Brain microvascular endothelial cell (primary cell): Measurements from ENCODE around the gene NCKAP5L.

Experiments
- DNase-seq: peaks from one replicate; pipeline ENCODE4 v3.0.0-alpha.2; 2020
- H3K27ac ChIP-seq: fragments of 250-450 bp; sonication (Bioruptor Pico); 2 replicates; pipeline ENCODE4 v1.5.1; 2020; ENCODE audit warnings: mild to moderate bottlenecking, moderate library complexity
- H3K27me3 ChIP-seq: fragments of 250-450 bp; sonication (Bioruptor Pico); replicated peaks from 2 replicates; pipeline ENCODE4 v1.5.1; 2020; ENCODE audit warnings: mild to moderate bottlenecking
- H3K36me3 ChIP-seq: fragments of 250-450 bp; sonication (Bioruptor Pico); replicated peaks from 2 replicates; pipeline ENCODE4 v1.5.1; 2020; ENCODE audit warnings: mild to moderate bottlenecking
- H3K4me3 ChIP-seq: 2 replicates; pipeline ENCODE4 v1.5.1; 2011; ENCODE audit warnings: low read depth, mild to moderate bottlenecking, control low read depth, low read length, moderate library complexity
- in situ Hi-C: cut with HindIII; loops from 2 replicates; pipeline ENCODE4 v1.10.0; 2017; ENCODE audit warnings: low sequenced_read_pairs, low pct_ligation_motif_present
- TF ChIP-seq, protein P1 (sequence below): IDR thresholded peaks from 2 replicates; pipeline ENCODE4 v1.5.1; 2011; ENCODE audit warnings: low read depth, mild to moderate bottlenecking, moderate library complexity, low read length, control low read depth, inconsistent platforms; ENCODE audit errors: missing control alignments

The NCKAP5L gene

DNA sequence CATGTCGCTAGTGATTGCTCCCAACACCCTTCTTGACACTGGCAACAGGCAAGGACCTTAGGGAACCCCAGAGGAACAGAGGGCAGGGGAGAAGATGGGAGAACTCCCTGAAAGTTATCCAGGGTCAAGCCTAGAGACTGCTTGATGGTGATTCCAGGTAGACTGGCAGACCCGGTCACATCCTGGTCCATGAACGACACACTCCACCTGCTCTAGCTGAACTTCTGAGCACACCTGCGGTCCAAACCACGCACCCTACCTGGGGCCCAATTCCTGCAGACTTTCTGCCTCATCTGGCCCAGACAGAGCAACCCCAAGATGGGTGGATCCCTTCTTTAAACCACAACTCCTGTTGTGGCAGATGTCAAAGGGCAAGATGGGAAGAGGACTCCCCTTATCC is 34.2 kb downstream of the NCKAP5L start:
- no peak for DNase-seq
- Histone ChIP-seq H3K36me3 (peaks cover 63% of the 10 kb centered on the region), H3K27ac (no peak overlapping the region), H3K4me3 (no peak overlapping the region), H3K27me3 (no peaks in the 10 kb centered on the region)
- TF ChIP-seq, protein P1, sequence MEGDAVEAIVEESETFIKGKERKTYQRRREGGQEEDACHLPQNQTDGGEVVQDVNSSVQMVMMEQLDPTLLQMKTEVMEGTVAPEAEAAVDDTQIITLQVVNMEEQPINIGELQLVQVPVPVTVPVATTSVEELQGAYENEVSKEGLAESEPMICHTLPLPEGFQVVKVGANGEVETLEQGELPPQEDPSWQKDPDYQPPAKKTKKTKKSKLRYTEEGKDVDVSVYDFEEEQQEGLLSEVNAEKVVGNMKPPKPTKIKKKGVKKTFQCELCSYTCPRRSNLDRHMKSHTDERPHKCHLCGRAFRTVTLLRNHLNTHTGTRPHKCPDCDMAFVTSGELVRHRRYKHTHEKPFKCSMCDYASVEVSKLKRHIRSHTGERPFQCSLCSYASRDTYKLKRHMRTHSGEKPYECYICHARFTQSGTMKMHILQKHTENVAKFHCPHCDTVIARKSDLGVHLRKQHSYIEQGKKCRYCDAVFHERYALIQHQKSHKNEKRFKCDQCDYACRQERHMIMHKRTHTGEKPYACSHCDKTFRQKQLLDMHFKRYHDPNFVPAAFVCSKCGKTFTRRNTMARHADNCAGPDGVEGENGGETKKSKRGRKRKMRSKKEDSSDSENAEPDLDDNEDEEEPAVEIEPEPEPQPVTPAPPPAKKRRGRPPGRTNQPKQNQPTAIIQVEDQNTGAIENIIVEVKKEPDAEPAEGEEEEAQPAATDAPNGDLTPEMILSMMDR = no peak
- in situ Hi-C loops = no loop called here

DNA sequence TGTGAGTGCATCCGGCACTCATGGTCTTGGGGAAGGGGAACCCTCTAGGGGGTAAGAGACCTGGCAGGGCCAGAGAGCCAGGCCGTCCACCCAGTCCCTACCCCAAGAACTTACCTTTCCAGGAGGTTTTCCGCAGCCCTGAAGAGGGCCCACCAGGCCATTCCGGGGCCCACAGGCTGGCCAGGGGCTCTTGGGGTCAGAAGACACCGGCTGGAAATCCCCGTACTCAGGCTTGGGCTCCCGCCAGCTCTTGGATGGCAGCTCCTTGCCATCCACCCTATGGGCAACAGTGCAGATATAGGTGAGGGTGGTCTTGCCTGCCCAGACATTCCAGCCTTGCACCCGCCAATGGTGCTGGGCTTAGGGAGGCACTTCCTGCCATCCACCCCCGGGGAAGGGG is 34.6 kb downstream of the NCKAP5L start:
- Histone ChIP-seq H3K4me3 (no peak overlapping the region), H3K36me3 (peaks cover 60% of the 10 kb centered on the region), H3K27me3 (no peaks in the 10 kb centered on the region), H3K27ac (no peak overlapping the region)
- TF ChIP-seq, protein P1 = no peak
- DNase-seq = no peak
- in situ Hi-C loops = no loop called here

DNA sequence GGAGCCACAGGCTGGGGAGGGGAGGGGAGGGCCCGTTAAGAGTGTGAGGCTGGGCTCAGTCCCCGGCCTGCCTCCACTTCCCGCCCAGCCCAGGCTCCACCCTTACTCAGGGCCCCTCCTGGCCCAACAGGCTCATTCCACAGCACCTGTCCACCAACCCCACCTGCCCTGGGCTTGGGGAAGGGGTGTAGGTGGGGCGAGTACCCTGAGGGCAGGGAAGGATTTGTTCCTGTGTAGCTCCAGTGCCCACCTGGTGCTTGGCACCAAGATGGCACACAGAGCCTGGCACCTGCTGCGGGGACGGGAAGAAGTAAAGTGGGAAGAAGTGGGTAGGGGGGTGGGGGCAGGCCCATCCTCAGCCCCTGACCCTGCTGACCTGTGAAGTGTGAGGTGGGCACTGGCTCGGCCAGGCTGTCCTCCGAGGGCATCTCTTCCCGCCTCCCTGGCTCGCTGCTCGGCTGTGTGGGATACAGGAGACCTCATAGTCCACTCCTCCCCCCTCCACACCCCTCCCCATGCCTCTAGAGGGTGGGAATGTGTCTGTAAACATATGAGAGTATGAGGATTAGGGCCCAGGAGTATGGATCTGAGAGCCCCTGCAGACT is 35.1 kb downstream of the NCKAP5L start:
- no peak for DNase-seq
- peaks cover 55% of the 10 kb centered on the region for H3K36me3 ChIP-seq
- in situ Hi-C loops = no loop called here
- no peaks in the 10 kb centered on the region for H3K27me3 ChIP-seq
- TF ChIP-seq, protein P1 = no peak
- H3K27ac ChIP-seq = no peak overlapping the region
- H3K4me3 ChIP-seq = no peak overlapping the region

DNA sequence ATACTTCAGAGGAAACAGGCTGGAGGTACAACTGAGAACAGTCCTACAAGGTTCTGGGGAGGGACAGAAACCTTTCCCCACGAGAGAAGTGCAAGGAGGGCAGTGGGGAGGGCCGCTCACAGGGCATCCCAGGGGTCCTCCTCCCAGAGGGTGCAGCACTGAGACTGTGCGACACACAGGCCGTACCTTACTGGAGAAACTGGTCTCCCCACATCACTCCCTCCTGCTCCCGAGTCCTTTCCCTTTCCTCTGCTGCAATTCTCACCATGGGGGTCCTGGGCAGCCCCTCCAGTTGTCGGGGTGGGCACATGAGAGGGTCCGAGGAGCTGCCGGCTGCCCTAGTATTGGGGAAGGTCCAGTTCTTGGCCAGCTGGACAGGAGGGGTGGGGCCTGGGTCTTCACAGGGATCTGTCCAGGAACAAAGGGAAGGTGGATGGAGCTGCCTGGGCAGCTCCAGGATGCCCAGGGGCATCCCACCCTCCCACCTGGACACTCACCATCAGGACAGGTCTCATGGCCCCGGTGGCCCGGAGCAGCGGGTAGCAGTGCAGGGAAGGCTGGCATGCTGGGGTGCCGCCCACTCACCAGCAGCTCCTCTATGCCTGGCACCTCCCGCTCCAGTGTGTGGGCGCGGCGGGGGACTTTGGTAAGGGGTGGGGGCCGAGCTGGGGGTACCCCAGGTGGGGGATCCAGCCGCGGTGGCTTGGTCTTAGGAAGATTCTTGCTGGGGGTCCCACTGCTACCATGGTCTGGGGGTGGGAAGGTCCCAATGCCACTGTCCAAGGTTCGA is 35.8 kb downstream of the NCKAP5L start:
- DNase-seq = no peak
- H3K4me3 ChIP-seq = no peak overlapping the region
- no peaks in the 10 kb centered on the region for H3K27me3 ChIP-seq
- TF ChIP-seq, protein P1 = no peak
- peaks cover 48% of the 10 kb centered on the region for H3K36me3 ChIP-seq
- H3K27ac ChIP-seq = no peak overlapping the region
- in situ Hi-C loops = no loop called here

DNA sequence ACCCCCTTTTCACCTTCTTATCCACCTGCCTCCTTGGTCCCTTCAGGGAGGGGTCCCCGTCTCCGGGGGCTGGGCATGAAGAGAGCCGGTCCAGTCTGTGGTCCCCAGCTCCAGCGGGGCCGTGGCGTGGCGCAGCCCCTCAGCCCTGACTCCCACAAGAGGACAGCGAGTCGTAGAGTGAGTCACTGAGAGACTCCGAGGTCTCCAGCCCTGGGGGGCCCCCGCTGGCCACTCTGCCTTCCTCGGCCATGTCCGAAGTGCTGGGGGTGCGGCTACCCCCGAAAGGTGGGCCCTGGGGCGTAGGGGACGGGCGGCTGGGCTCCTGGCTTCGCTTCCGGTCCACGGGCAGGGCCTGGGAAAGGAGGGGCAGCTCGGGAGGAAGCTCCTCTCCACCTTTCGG is 36.5 kb downstream of the NCKAP5L start:
- in situ Hi-C loops = no loop called here
- TF ChIP-seq, protein P1 = no peak
- Histone ChIP-seq H3K4me3 (no peak overlapping the region), H3K27me3 (no peaks in the 10 kb centered on the region), H3K36me3 (peaks cover 41% of the 10 kb centered on the region), H3K27ac (no peak overlapping the region)
- DNase-seq = no peak
